NT2/D1 (cell line): ENCODE results near the gene OR52L1.

Experiments
- DNase-seq: peaks from one replicate; pipeline ENCODE4 v3.0.0-alpha.2; 2011; ENCODE audit warnings: low read depth, low spot score
- H3K27me3 ChIP-seq: 2 replicates; pipeline ENCODE4 v1.6.0; 2011; ENCODE audit warnings: mild to moderate bottlenecking; ENCODE audit not compliant: insufficient read length, insufficient read depth
- H3K36me3 ChIP-seq: 2 replicates; pipeline ENCODE4 v1.6.1; 2011; ENCODE audit warnings: mild to moderate bottlenecking, low read length, mixed read lengths; ENCODE audit not compliant: insufficient read depth, insufficient read length
- H3K4me1 ChIP-seq: 2 replicates; pipeline ENCODE4 v1.5.1; 2011; ENCODE audit not compliant: insufficient read depth, insufficient read length
- H3K4me3 ChIP-seq: 2 replicates; pipeline ENCODE4 v1.5.1; 2011; ENCODE audit warnings: low read depth; ENCODE audit not compliant: insufficient read length
- H3K9ac ChIP-seq: 2 replicates; pipeline ENCODE4 v1.6.0; 2011; ENCODE audit warnings: low read depth; ENCODE audit not compliant: insufficient read length
- H3K9me3 ChIP-seq: 2 replicates; pipeline ENCODE4 v1.5.1; 2011; ENCODE audit warnings: mild to moderate bottlenecking, low read length; ENCODE audit not compliant: insufficient read depth
- SUZ12 ChIP-seq: IDR thresholded peaks from 2 replicates; pipeline ENCODE4 v1.6.1; 2011; ENCODE audit not compliant: insufficient read length, insufficient read depth; ENCODE audit errors: extremely low read depth
- YY1 ChIP-seq: IDR thresholded peaks from 2 replicates; pipeline ENCODE4 v1.6.1; 2011; ENCODE audit not compliant: insufficient read length, insufficient read depth
- ZNF274 ChIP-seq: IDR thresholded peaks from 2 replicates; pipeline ENCODE4 v1.6.1; 2011; ENCODE audit warnings: mild to moderate bottlenecking, low read depth, low read length

OR52L1 gene

GRCh38 chr11:6006846-6007245 is 20.1 kb upstream of the OR52L1 start, which contains the start of gene OR56A4:
TSS of gene OR56A4 (minus strand) at chr11:6006946. CDS start at chr11:6002992, 3,954 bp downstream.
- no peak for DNase-seq
- Histone ChIP-seq H3K36me3 (no peaks in the 10 kb centered on the region), H3K4me3 (no peak within 1 kb of the TSS), H3K9me3 (no peaks in the 10 kb centered on the region), H3K9ac (no peak within 1 kb of the TSS), H3K4me1 (no peaks in the 10 kb centered on the region), H3K27me3 (no peaks in the 10 kb centered on the region)
- no peak for TF ChIP-seq SUZ12
- no peak for TF ChIP-seq YY1
- TF ChIP-seq ZNF274, result no peak

- DNase-seq, result no peak
- Histone ChIP-seq H3K4me3 (no peak overlapping the region), H3K27me3 (no peaks in the 10 kb centered on the region), H3K4me1 (no peaks in the 10 kb centered on the region), H3K9ac (no peak overlapping the region), H3K9me3 (no peaks in the 10 kb centered on the region), H3K36me3 (no peaks in the 10 kb centered on the region)
- TF ChIP-seq YY1 (no peak), SUZ12 (no peak), ZNF274 (no peak)
Measured at GRCh38 chr11:6006395-6006794, 19.6 kb upstream of the OR52L1 start.

GRCh38 chr11:6002202-6002699 is 15.5 kb upstream of the OR52L1 start:
- H3K27me3 ChIP-seq, result no peaks in the 10 kb centered on the region
- no peaks in the 10 kb centered on the region for H3K9me3 ChIP-seq
- H3K4me1 ChIP-seq, result no peaks in the 10 kb centered on the region
- no peaks in the 10 kb centered on the region for H3K36me3 ChIP-seq
- no peak for TF ChIP-seq ZNF274
- TF ChIP-seq YY1, result no peak
- TF ChIP-seq SUZ12, result no peak
- no peak overlapping the region for H3K4me3 ChIP-seq
- H3K9ac ChIP-seq, result no peak overlapping the region
- DNase-seq, result no peak

GRCh38 chr11:5994791-5995190 is 8.0 kb upstream of the OR52L1 start:
- no peaks in the 10 kb centered on the region for H3K4me1 ChIP-seq
- H3K4me3 ChIP-seq, result no peak overlapping the region
- H3K9ac ChIP-seq, result no peak overlapping the region
- H3K9me3 ChIP-seq, result no peaks in the 10 kb centered on the region
- no peak for TF ChIP-seq SUZ12
- TF ChIP-seq ZNF274, result no peak
- no peak for TF ChIP-seq YY1
- no peaks in the 10 kb centered on the region for H3K27me3 ChIP-seq
- DNase-seq, result no peak
- no peaks in the 10 kb centered on the region for H3K36me3 ChIP-seq

- Histone ChIP-seq H3K36me3 (no peaks in the 10 kb centered on the region), H3K9ac (no peak overlapping the region), H3K4me3 (no peak overlapping the region), H3K9me3 (no peaks in the 10 kb centered on the region; the same call in 1 of the 2 replicates), H3K4me1 (no peaks in the 10 kb centered on the region), H3K27me3 (no peaks in the 10 kb centered on the region)
- TF ChIP-seq SUZ12 (no peak), ZNF274 (no peak), YY1 (no peak)
- peak; percentile 9 for DNase-seq
Measured at GRCh38 chr11:5992604-5993251, 5.9 kb upstream of the OR52L1 start.

- TF ChIP-seq ZNF274 (no peak), YY1 (no peak), SUZ12 (no peak)
- no peaks in the 10 kb centered on the region for H3K27me3 ChIP-seq
Measured at GRCh38 chr11:5992150-5992549, 5.4 kb upstream of the OR52L1 start.

GRCh38 chr11:5989203-5989602 is 2.4 kb upstream of the OR52L1 start:
- no peak overlapping the region for H3K4me3 ChIP-seq
- H3K9me3 ChIP-seq, result no peaks in the 10 kb centered on the region; the same call in 1 of the 2 replicates
- DNase-seq, result no peak
- no peak overlapping the region for H3K9ac ChIP-seq
- TF ChIP-seq SUZ12, result no peak
- TF ChIP-seq YY1, result no peak
- no peak for TF ChIP-seq ZNF274
- no peaks in the 10 kb centered on the region for H3K36me3 ChIP-seq
- no peaks in the 10 kb centered on the region for H3K4me1 ChIP-seq
- no peaks in the 10 kb centered on the region for H3K27me3 ChIP-seq

More at GRCh38 chr11:5992150-5992549, 5.4 kb upstream of the OR52L1 start:
- no peak overlapping the region for H3K4me3 ChIP-seq
- H3K4me1 ChIP-seq, result no peaks in the 10 kb centered on the region
- H3K9me3 ChIP-seq, result no peaks in the 10 kb centered on the region; the same call in 1 of the 2 replicates
- no peak for DNase-seq
- H3K36me3 ChIP-seq, result no peaks in the 10 kb centered on the region
- H3K9ac ChIP-seq, result no peak overlapping the region
